Suprapubic skin (tissue), 3 donors: Measurements from ENCODE around the gene PLPP7.

Experiments used
- POLR2A ChIP-seq, 2 donors: fragments of 450-650 bp; IDR thresholded peaks; one replicate each; pipeline ENCODE4 v1.6.1; 2017; ENCODE audit warnings: antibody characterized with exemption in 2 of 2, mild to moderate bottlenecking in 2 of 2, moderate library complexity in 2 of 2
- TF ChIP-seq, protein P1 (sequence below), 2 donors: fragments of 200-600 bp in 1 of 2; fragments of 450-650 bp in 1 of 2; sonication (generic) in 1 of 2; IDR thresholded peaks; one replicate each; pipeline ENCODE4 v1.5.1; 2016 to 2019; ENCODE audit warnings: antibody characterized with exemption in 2 of 2, mild to moderate bottlenecking in 1 of 2, moderate library complexity in 1 of 2

DNA sequence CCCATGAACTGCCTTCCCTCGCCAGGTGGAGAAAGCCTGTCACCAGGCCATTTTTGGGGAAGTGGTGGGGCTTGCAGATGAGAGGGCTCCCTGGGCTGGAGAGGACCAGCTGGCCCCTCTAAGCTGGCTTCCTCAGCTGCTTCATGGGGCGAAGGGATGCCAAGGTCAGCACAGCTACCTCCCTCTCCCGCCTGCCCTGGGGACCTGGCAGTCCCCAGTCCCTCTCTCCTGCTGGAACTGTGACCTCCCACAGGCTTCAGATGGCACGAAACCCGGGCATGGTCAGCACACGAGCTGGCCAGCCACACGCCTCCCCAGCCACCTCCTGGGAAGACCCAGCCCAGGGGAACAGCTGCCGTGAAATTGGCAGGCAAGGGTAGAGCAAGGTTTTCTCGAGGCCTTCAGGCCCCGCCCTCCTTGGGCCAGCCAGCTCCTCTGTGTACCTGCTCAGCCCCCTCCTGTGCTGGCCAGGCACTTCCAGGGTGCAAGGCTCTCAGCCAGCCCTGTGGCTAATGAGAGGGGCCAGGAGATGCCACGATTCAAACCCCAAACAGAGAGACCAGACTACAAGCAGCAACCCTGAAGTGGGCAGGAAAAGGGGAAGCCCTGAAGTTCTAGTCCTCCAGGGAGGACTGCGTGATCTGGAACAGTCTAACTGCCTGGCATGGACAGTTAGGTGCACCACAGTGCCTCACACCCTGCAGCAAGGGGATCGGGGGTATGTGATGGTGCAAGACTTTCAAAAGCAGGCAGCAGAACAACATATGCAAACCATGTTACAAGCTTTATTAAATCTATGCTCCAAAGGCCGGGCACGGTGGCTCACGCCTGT lies 12.9 kb downstream of the PLPP7 start:
- TF ChIP-seq, protein P1, sequence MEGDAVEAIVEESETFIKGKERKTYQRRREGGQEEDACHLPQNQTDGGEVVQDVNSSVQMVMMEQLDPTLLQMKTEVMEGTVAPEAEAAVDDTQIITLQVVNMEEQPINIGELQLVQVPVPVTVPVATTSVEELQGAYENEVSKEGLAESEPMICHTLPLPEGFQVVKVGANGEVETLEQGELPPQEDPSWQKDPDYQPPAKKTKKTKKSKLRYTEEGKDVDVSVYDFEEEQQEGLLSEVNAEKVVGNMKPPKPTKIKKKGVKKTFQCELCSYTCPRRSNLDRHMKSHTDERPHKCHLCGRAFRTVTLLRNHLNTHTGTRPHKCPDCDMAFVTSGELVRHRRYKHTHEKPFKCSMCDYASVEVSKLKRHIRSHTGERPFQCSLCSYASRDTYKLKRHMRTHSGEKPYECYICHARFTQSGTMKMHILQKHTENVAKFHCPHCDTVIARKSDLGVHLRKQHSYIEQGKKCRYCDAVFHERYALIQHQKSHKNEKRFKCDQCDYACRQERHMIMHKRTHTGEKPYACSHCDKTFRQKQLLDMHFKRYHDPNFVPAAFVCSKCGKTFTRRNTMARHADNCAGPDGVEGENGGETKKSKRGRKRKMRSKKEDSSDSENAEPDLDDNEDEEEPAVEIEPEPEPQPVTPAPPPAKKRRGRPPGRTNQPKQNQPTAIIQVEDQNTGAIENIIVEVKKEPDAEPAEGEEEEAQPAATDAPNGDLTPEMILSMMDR (IDR thresholded peaks at IDR 0.05): no peak
- no peak for TF ChIP-seq POLR2A (IDR thresholded peaks at IDR 0.05)
